HG03439 (cell line): ENCODE measurements around the gene CACNA1E.
A peak's percentile ranks its signal among the peaks of the same experiment; 100 is the strongest.
"Not testable (repeated sequence)": the region's sequence is repeated elsewhere in the genome, so short reads cannot be mapped to it uniquely, and the experiment has no call there.

Source experiments
- ATAC-seq: cut with Tn5 transposase; IDR thresholded peaks from one replicate; pipeline ENCODE4 v1.9.1; 2021; ENCODE audit warnings: mild to moderate bottlenecking, moderate library complexity; ENCODE audit not compliant: unreplicated experiment

The CACNA1E gene

DNA sequence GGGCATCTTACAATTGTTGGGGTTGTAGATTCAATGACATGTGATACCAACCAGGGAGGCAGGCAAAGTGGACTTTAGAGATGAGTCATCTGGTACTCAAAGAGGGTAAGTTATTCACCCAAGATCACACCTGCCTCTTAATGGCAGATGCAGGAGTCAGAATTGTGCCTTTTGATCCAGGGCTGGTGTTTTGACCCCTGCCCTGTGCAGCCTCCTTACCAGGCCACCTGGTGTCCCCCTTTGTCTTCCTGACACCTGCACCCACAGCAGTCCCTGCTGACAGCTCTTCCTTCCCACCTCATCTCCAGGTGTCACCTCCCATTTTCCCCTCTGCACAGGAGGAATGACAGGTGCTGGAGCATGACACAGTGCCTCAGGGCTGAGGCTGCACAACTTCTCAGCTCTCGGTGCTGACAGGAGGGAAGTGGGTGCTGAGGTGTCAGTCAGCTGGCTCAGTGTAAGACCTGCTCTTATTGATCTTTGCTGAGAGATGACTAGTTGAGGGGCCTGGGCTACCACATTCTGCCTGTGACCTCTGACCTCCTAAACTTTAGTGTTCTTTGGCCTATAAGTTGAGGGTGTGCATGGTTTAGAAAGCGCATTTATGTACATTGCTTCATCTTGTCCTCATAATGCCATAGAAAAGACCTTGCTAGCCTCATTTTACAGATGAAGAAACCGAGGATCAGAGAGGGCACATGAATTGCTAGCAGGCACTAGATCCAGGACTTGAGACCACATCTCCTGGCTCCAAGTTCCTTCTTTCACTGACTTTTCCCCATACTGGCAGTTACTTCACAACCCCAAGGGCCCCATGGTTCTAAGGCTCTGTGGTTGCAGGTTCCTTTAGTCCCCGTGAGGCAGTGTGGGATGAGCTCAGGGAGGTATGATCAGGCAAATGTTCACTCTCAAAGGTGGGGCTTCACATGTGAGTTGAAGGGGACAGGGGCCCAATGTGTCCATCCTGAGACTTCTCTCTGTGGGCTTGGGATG is 31.3 kb downstream of the CACNA1E start:
- ATAC-seq: peak; percentile 72

DNA sequence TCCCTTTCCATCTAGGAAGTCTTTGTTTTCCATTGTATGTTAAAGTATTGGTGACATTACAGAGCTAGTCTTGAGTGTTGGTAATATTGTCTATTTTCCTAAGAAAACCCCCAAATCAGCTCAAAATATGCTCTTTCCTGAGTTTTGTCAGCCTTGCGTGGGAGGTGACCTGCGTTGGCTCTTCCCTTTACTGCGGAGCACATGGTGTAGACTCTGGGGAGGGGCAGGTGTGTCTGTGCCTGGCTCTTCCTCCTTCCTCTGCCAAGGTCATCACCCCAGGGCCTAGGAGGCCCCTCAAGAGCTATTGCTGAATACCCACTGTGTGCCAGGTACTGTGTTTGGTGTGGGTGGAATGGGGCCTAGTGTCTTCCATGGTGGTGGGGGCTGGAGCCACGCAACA is 33.4 kb downstream of the CACNA1E start:
- no peak for ATAC-seq

DNA sequence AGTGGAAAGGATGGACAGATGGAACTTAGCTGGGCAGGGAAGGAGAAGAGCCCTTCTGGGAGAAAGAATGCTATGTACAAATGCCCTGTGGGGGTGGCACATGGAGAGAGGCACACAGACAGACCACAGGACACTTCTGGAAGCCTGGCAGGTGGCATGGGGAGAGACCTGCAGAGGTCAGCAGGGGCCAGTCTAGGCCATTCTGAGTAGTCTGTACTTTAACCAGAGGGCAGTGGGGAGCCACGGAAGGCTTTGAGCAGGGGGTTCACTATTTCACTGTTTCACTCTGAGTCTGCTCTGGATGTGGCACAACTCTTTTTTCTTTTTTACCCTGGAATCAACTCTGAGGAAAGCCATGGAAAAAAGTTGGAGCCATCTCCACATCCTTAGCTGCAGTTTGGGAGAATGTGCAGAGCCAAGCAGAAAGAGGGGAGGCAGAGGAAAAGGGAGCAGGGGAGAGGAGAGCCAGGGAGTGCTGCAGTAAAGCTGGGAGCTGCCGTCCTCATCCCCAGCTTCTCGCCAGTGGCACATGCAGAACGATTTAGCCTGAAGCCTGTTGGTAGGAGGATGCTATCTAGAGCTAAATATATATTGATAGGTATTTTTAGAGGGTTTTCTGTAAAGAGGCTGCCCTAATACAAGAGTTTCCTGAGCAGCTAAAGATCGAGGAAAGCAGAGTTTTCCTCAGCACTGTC is 34.0 kb downstream of the CACNA1E start:
- no peak for ATAC-seq

DNA sequence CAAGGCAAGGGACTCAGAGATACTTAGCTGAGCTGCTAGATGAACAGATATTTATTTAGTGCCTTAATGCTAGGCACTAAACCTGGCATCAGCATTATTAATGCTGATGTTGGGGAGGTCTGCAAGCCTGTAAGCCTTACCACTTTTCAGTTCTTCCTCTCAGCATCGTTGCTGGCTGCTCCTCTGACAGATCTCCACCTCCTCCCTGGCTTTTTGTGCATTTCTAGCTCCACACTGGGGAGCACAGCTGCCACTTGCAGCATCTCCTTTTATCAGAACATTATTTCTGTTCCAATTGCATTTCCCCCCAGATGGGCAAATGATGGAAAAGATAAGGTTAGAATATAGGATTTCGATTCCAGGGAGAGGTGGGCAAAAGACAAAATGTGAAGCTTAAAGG is 34.8 kb downstream of the CACNA1E start:
- no peak for ATAC-seq

DNA sequence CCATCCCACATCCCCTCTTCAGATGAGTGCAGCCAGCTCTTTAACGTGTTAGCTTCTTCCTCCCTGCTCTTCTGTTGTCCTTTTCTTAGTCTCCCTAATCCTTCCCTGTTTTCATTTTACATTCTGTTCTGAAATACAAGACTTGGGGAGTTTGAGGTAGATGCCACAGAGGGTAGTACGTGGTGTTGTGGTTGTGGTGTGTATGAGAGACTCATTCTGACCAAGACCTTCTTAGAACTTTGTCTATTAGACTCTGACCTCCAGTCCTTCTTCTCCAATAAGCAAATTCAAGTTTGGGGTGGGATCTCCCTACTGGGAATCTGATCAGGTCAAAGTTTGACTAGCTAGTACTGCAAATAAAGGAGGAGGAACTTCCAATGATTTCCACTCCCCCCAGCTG is 39.5 kb downstream of the CACNA1E start:
- no peak for ATAC-seq

DNA sequence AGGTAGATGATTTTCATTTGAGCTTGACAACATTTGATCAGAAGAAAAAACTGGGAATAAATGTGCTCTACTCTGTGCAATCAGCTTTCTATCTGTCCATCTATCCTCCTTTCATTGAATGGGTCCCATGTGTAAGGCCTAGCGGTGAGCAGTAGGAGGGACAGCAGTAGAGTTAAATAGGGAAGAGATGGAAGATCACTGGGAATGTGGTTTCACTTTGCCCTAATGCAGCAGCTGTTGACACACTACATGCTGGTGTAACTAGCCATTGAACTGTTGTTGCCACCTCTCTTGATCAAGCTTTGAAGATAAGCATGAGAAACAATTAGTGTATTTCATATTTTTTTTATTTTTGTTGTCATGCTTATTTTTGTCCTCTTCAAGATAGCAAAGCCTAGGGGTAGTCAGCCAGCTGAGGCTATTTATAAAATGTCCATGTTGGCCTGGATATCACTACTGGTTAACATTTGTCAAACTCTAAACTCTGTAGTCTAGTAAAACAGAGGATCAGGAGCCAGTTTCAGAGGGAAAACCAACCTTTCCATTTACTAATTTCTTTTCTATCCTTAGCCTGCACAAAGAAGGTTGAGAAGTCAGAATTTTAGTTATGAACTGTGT is 41.9 kb downstream of the CACNA1E start:
- no peak for ATAC-seq

GRCh38 chr1:181528241-181528640 is 44.9 kb downstream of the CACNA1E start:
- ATAC-seq: not testable (repeated sequence)

- ATAC-seq: no peak
Measured at GRCh38 chr1:181531441-181531840, 48.1 kb downstream of the CACNA1E start.

DNA sequence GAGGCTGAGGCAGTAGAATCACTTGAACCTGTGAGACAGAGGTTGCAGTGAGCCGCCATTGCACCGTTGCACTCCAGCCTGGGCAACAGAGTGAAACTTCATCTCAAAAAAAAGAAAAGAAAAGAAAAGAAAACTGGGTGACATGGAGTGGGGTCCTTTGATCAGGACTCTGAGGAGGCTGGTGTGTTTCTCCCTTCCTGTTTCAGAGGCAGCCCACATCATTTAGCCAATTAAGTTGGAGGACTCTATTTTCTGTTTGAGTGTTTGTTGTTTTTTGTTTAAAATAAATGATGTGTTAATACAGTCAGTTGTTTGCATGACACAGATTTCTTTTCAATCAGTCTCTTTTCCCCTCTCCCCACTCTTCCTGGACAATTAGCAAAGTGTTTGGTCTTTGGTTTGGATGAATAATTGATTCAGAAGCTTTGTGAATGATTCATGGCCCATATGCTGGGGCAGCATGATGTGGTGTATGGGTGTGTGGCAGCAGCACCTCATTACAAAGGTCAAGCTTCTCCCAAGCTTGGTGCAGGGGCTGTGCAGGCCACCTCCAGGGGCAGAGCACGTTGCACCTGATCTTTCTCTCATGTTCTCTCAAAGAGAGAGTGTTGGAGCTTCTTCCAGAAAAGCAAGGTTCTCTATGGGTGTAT is 48.8 kb downstream of the CACNA1E start:
- ATAC-seq: no peak

DNA sequence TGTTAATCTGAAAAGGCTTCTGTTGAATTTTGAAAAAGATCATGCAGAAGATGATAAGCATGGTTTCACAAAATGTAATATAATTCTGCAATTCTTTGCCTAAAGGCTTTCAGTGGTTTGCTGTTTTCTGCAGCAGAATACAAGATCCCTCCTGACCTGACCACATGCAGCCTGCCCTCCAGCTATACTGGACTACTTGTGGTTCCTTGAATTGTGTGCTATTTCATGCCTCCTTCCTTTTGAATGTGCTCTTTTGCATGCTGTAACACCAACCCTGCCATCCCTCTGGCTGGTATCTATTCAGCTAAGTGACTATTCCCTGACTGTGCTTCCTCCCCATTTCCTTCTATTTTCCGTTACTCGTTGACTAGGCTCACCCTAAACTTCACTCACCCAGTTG is 55.5 kb downstream of the CACNA1E start:
- no peak for ATAC-seq

- no peak for ATAC-seq
Measured at GRCh38 chr1:181541458-181541857, 58.1 kb downstream of the CACNA1E start.

GRCh38 chr1:181541947-181542346 is 58.6 kb downstream of the CACNA1E start:
- no peak for ATAC-seq

- ATAC-seq: not testable (repeated sequence)
Measured at GRCh38 chr1:181542406-181542805, 59.1 kb downstream of the CACNA1E start.

DNA sequence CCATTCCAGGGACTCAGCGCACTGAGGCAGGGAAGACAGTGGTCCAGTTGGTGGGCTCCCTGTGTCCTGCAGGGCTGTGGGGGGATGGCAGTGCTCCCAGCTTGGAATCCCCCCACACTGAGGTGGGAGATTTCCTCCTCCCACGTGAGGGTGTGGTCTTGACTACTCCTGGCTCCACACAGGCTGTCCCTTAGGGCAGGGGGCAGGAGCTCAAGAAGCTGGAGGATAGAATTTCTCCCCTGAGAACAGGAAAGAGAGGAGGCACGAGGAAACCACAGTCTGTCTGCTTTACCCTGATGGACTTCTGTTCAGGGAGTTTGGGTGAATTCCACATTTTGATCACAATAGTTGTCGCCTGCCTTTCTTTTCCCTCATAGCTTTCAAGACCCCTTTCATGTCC is 62.1 kb downstream of the CACNA1E start:
- ATAC-seq: no peak

DNA sequence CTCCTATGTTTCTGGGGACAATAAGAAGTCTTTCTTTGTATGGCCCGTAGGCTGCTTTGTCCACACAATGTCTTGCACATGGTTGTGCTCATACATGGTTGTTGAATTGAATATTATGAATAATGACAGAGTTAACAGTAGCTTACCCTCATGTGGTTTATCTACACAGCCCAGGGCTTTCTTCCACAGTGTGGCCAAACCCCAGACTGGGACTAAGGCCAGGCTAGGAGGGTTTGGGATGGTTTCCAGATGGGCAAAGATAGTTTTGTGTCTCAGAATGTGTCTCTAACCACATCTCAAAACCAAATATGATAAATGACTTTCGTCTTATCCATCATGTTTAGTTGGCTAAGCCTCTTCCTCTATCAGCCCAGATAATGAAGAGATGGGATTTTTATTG is 65.2 kb downstream of the CACNA1E start:
- no peak for ATAC-seq

- ATAC-seq: no peak
Measured at GRCh38 chr1:181551249-181551648, 67.9 kb downstream of the CACNA1E start.

GRCh38 chr1:181551754-181552153 is 68.4 kb downstream of the CACNA1E start:
- ATAC-seq: no peak

GRCh38 chr1:181554465-181554864 is 71.1 kb downstream of the CACNA1E start:
- no peak for ATAC-seq

- no peak for ATAC-seq
Measured at GRCh38 chr1:181556631-181557030, 73.3 kb downstream of the CACNA1E start.

DNA sequence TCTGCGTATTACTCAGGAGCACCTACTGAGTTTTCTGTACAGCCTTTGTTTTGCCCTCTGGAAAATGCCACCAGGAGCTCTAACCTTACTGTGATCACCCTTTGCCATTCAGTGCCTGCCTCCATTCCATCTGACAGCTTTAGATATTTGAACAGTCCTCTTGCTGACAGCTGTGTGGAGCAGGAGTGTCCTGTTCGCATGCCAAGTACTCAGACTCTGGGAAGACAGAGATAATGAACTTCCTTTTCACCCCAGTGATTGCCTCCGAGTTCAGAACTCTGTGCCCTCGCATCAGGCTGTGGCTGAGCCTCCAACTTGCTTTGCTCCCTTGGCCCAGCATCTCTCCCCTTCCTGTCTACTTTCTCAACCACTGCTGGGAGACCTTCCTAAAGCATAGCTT is 74.0 kb downstream of the CACNA1E start:
- ATAC-seq: no peak

- no peak for ATAC-seq
Measured at GRCh38 chr1:181558416-181558815, 75.1 kb downstream of the CACNA1E start.
